Hematopoietic multipotent progenitor cell treated with erythropoietin and hydrocortisone succinate and interleukin-3 and kit ligand, for 8 days (in vitro differentiated cells): ENCODE results near the gene IL6R.

Experiments
- DNase-seq: peaks from one replicate; pipeline ENCODE4 v3.0.0-alpha.2; 2015

Gene IL6R

GRCh38 chr1:154453574-154454352, 48.6 kb downstream of the IL6R start:
- DNase-seq, result no peak

- DNase-seq, result no peak
Observed at GRCh38 chr1:154454386-154455120, 49.4 kb downstream of the IL6R start.

- DNase-seq, result no peak
Observed at GRCh38 chr1:154456631-154457030, 51.5 kb downstream of the IL6R start.

GRCh38 chr1:154459080-154459479, 53.9 kb downstream of the IL6R start:
- no peak for DNase-seq

GRCh38 chr1:154460695-154461260, 55.6 kb downstream of the IL6R start:
- DNase-seq, result peak; percentile 46

GRCh38 chr1:154463512-154463990, 58.4 kb downstream of the IL6R start:
- DNase-seq, result peak; percentile 81

- no peak for DNase-seq
Observed at GRCh38 chr1:154465621-154466195, 60.6 kb downstream of the IL6R start.

GRCh38 chr1:154466206-154466605, 61.1 kb downstream of the IL6R start:
- no peak for DNase-seq

- no peak for DNase-seq
Observed at GRCh38 chr1:154466921-154467417, 61.8 kb downstream of the IL6R start.

GRCh38 chr1:154467434-154468102, 62.4 kb downstream of the IL6R start:
- DNase-seq, result no peak

GRCh38 chr1:154468535-154469250, 63.5 kb downstream of the IL6R start:
- no peak for DNase-seq

- DNase-seq, result no peak
Observed at GRCh38 chr1:154469844-154470560, 64.9 kb downstream of the IL6R start.

- DNase-seq, result no peak
Observed at GRCh38 chr1:154471304-154471703, 66.2 kb downstream of the IL6R start.

- peak; percentile 53 for DNase-seq
Observed at GRCh38 chr1:154474802-154475201, 69.7 kb downstream of the IL6R start.

GRCh38 chr1:154476791-154477190, 71.6 kb downstream of the IL6R start:
- DNase-seq, result no peak

GRCh38 chr1:154478013-154478412, 72.9 kb downstream of the IL6R start:
- no peak for DNase-seq

- DNase-seq, result peak; percentile 49
Observed at GRCh38 chr1:154478639-154479038, 73.5 kb downstream of the IL6R start.

GRCh38 chr1:154479764-154480421, 74.8 kb downstream of the IL6R start:
- DNase-seq, result peak; percentile 89

GRCh38 chr1:154481053-154481452, 75.9 kb downstream of the IL6R start:
- DNase-seq, result no peak

GRCh38 chr1:154483941-154484803, 79.0 kb downstream of the IL6R start:
- DNase-seq, result no peak
